Ovary (tissue), 9 donors: ENCODE results near the gene EN2. TPM values are rescaled to one million over a fixed set of nuclear protein-coding genes. Genes with fewer than 3 reads are reported as not detected.

Experiments
- DNase-seq, 5 donors: peaks; one replicate each; pipeline ENCODE4 v3.0.0-alpha.2; 2019 to 2020
- H3K27ac ChIP-seq, 2 donors: fragments of 200-600 bp; one replicate each; pipeline versions ENCODE4 v1.5.1 to v1.8.0; 2019 to 2022
- H3K27me3 ChIP-seq: fragments of 200-600 bp; one replicate; pipeline ENCODE4 v1.8.0; 2022
- H3K36me3 ChIP-seq: fragments of 200-600 bp; sonication (generic); one replicate; pipeline ENCODE4 v1.5.1; 2019
- H3K4me1 ChIP-seq: one replicate; pipeline ENCODE4 v1.8.1; 2013; ENCODE audit warnings: mild to moderate bottlenecking, moderate library complexity; ENCODE audit not compliant: insufficient read depth
- H3K4me3 ChIP-seq: fragments of 200-600 bp; sonication (generic); one replicate; pipeline ENCODE4 v1.5.1; 2017
- H3K9me3 ChIP-seq, 2 donors: fragments of 200-600 bp in 1 of 2; sonication (generic) in 1 of 2; one replicate each; pipeline versions ENCODE4 v1.5.1 to v1.8.1; 2013 to 2019; ENCODE audit warnings: mild to moderate bottlenecking in 1 of 2, moderate library complexity in 1 of 2
- EP300 ChIP-seq: sonication (generic); formaldehyde crosslinking; IDR thresholded peaks from one replicate; pipeline ENCODE4 v1.6.1; 2017; ENCODE audit warnings: antibody characterized with exemption
- POLR2A ChIP-seq: fragments of 450-650 bp; IDR thresholded peaks from one replicate; pipeline ENCODE4 v1.6.1; 2017; ENCODE audit warnings: antibody characterized with exemption, mild to moderate bottlenecking, moderate library complexity
- WGBS, 3 donors: extraction: QIAGEN DNeasy Blood & Tissue Kit in 1 of 3; methylation state at CpG; one replicate each; pipeline versions ENCODE4 v1.1.5 to v1.1.7; 2013 to 2017; 5-methylcytosine and 5-hydroxymethylcytosine counted together
- intact Hi-C, 4 donors: fragments of 100-400 bp; cut with DNase I; formaldehyde crosslinking; loops; one replicate each; pipeline versions ENCODE4 v1.11.0 to v1.15.1; 2022 to 2023
- polyA plus RNA-seq, 2 donors: library from polyadenylated mRNA; stranded (reverse); fragments of 200-250 nt in 1 of 2; fragments of 350-450 nt in 1 of 2; fragmentation: Illumina TruSeq in 1 of 2; extraction: RNeasy Lipid Tissue Mini Kit (QIAGEN cat#74804) in 1 of 2; gene quantifications; one replicate each; pipeline ENCODE4 v1.2.3, GENCODE V29; 2013 to 2014
- total RNA-seq, 7 donors: library from RNA; depleted of rRNA in 2 of 7; stranded (reverse); fragments of >200 nt in 2 of 7; fragmentation: NEBNext Ultra II Directional in 3 of 7; extraction: Animal tissue kit (Norgen Biotek cat#: 25700) in 3 of 7; gene quantifications; one replicate each; pipeline versions ENCODE4 v1.1.0 to v1.2.4, GENCODE V29; 2016 to 2023
- TF ChIP-seq, protein P1 (sequence below), 3 donors: fragments of 450-650 bp in 2 of 3; fragments of 200-600 bp in 1 of 3; IDR thresholded peaks; one replicate each; pipeline versions ENCODE4 v1.5.1 to v1.8.0; 2016 to 2022; ENCODE audit warnings: antibody characterized with exemption in 3 of 3, mild to moderate bottlenecking in 1 of 3
- donor health status: DM: no; HTN: no; CAD: no; lungs with moderate emphysema.
- donor health status: DM: no; HTN: no; CAD: no.
- donor health status: Bipolar disorder and iron deficiency.
- donor health status: DM: yes; HTN: yes; CAD: no.
- donor health status: DM: no; HTN: no; CAD: no.
- donor health status: DM: yes; HTN: yes; CAD: no.

EN2 gene
- total and polyA plus RNA-seq, 9 donors, result 0.15 to 1.8 (median 0.77) TPM; not detected in 1

DNA sequence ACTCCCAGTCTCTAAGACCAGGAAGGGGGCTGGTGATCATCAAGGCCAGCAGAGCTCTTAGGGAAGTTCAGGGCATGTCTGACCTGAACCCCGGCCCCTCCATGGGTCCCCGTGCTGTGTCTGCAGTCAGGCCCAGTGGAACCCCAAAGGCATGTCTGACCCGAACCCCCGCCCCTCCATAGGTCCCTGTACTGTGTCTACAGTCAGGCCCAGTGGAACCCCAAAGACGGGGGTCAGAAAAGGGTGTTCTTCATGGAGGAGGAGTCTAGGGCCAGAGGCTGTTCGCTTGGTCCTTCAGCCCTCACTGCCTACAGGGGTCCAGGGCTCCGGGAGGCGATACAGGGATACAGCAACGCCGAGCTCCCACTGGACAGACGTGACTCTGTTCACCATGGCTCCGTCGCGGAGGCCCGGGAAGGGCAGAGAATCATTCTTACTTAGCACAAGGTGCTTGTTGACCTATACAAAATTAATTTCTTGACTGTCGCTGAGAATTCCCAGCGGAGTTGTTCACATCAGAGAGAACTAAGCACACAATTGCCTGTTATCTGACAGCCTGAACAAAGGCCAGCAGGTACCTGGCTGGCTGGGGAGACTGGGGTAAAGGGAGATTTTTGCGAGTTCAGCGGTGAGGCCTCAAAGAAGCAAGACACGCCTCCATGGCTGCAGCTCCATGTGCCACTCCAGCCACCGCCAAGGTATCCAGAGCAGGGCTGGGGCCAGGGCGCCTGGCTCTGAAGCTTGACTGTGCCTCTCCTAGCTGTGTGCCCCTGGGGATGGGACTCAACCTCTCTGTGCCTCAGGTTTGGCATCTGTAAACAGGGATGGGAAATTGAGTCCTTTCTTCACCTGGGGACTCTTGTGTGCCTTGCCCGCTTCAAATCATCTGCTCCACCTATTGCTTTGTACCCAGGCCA, 26.8 kb downstream of the EN2 start:
- Histone ChIP-seq H3K4me1 (peaks cover 1% of the 10 kb centered on the region), H3K4me3 (no peak overlapping the region), H3K9me3 (no peaks in the 10 kb centered on the region), H3K27ac (no peak overlapping the region), H3K27me3 (no peaks in the 10 kb centered on the region), H3K36me3 (no peaks in the 10 kb centered on the region)
- TF ChIP-seq, protein P1, sequence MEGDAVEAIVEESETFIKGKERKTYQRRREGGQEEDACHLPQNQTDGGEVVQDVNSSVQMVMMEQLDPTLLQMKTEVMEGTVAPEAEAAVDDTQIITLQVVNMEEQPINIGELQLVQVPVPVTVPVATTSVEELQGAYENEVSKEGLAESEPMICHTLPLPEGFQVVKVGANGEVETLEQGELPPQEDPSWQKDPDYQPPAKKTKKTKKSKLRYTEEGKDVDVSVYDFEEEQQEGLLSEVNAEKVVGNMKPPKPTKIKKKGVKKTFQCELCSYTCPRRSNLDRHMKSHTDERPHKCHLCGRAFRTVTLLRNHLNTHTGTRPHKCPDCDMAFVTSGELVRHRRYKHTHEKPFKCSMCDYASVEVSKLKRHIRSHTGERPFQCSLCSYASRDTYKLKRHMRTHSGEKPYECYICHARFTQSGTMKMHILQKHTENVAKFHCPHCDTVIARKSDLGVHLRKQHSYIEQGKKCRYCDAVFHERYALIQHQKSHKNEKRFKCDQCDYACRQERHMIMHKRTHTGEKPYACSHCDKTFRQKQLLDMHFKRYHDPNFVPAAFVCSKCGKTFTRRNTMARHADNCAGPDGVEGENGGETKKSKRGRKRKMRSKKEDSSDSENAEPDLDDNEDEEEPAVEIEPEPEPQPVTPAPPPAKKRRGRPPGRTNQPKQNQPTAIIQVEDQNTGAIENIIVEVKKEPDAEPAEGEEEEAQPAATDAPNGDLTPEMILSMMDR (IDR thresholded peaks at IDR 0.05), result no peak
- no peak for TF ChIP-seq EP300
- TF ChIP-seq POLR2A, result no peak
- intact Hi-C loops, result no loop called here
- 84 to 86% (median 84%) methylated on average over 22 to 23 of the region's 23 CpGs for WGBS, 3 donors
- no peak for DNase-seq

DNA sequence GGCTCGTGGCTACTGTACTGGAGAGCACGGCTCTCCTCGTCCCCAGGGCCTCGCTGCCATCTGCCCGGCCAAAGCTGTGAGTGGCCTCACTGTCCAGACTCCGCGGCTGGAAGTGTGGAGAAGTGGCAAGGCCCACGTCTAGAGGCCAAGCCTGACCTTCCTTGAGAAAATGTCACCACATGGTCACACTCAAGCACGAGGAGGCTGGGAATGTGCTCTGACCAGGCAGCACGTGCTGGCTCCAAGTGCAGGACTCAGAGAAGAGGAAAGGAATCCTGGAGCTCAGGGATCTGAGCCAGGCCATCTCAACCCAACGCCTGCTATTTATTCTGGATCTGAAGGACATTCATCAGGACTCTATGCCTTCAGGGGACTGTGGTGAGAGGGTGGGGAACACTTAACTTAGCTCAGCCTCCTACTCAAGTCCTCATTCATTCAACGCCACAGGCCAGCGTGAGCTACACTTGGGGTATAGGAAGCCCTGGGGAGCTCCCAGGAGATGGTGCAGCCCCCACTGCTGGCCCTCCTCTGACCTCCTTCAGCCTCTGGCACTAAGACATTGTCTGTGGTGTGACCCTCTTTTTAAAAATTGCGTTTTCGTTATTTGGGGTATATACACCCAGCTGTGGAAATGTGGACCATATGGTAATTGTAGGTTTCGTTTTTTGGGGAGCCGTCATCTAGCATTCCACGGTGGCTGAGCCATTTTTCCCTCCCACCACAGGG, 29.0 kb downstream of the EN2 start:
- H3K4me1 ChIP-seq, result peaks cover 5% of the 10 kb centered on the region
- DNase-seq, result no peak
- H3K9me3 ChIP-seq, result no peaks in the 10 kb centered on the region
- TF ChIP-seq, protein P1 (IDR thresholded peaks at IDR 0.05), result no peak
- TF ChIP-seq POLR2A (no peak), EP300 (no peak)
- intact Hi-C loops, result no loop called here
- H3K27ac ChIP-seq, result no peak overlapping the region
- no peaks in the 10 kb centered on the region for H3K27me3 ChIP-seq
- 82 to 85% (median 83%) methylated on average over 18 of the region's 18 CpGs for WGBS, 3 donors
- no peaks in the 10 kb centered on the region for H3K36me3 ChIP-seq
- no peak overlapping the region for H3K4me3 ChIP-seq

DNA sequence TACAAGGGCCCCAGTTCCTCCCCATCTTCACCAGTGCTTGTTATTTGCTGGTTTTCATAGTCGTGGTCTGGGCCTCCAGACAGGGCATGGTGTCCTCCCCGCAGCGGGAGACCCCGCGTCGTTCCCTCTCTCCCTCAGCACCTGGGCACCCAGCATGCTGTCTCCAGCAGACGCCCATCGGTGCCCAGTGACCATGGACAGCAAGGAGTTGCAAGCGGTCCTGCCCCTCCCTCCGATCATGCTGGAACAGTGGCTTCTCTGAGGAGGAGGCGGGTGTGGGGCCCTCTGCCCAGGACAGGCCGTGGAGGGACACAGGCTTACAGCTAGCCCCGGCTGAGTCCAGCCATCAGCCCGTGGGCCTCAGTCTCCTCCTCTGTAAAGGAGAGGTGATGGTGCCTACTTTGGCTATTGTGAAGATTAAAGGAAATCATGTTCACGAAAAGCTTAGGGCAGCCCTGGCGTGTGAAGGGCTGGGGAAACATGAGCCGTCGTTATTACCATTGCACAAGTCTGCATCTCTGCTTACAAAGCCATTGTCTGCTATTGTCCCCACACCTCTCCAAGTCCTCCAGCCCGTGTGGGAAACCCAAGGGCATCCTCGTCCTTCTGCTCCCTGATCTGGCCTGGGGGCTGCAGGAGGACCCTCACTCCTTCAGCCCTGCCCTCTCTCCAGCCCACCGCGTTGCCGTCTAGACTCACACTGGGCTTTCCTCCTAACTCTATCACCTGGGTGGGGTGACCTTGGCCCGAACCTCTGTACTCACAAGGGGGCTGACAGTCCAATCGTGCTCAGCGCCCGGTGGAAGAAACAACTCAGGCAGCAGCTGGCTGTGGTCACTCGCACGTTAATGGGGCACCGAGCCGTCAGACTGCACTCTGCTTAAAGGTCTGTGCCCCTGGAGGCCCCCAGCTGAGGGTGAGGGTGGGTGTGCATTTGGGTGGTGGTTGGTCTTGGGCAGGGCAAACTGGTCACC, 29.9 kb downstream of the EN2 start:
- DNase-seq, result no peak
- peaks cover 5% of the 10 kb centered on the region for H3K4me1 ChIP-seq
- H3K9me3 ChIP-seq, result no peaks in the 10 kb centered on the region
- WGBS, 3 donors, result 73 to 78% (median 74%) methylated on average over 31 of the region's 31 CpGs
- H3K36me3 ChIP-seq, result no peaks in the 10 kb centered on the region
- no peaks in the 10 kb centered on the region for H3K27me3 ChIP-seq
- H3K4me3 ChIP-seq, result no peak overlapping the region
- intact Hi-C loops, result no loop called here
- no peak overlapping the region for H3K27ac ChIP-seq
- TF ChIP-seq POLR2A (no peak), EP300 (no peak)
- TF ChIP-seq, protein P1 (IDR thresholded peaks at IDR 0.05), result no peak
